GM19240 (cell line): ENCODE data around the gene SMCO3.

Experiments used
- DNase-seq: peaks from one replicate; pipeline ENCODE4 v3.0.0; 2011; ENCODE audit warnings: low spot score; ENCODE audit not compliant: insufficient read length

Gene SMCO3

DNA sequence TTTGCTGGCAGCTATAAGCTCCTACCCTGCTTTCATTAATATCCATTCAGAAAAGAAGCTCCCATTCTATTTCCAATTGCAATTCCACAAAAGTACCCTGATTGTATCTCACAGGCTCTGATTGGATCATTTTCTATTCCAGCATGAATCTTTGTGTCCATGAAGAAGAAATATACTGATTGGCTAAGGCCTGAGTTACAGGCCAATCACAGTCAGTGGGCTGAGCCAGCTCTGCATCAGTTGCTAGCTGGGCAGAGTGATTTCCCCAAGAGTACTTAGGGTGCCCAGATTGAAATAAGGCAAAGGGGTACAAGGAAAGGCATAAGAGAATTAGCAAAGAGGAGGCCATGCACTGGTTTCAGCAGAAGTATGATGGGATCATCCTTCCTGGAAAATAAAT is 14.9 kb upstream of the SMCO3 start:
- DNase-seq = no peak

DNA sequence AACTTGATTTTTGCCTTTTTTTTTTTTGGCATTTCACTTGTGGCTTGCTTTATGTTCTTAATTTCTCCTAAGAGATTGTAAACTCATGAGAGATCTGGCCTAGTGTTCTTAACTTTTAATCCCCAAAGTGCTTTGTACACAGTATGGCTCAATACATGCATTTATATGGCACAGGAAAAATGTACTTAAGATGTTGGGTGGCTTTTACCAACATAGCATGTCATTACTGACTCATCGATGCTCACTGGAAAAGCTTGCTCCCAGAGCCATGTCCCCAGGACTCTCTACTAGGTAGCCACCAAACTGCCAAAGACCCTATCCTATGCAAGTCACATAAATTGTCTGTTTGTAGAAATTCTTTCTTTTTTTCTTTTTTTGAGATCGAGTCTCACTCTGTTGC is 13.1 kb upstream of the SMCO3 start:
- DNase-seq = no peak

DNA sequence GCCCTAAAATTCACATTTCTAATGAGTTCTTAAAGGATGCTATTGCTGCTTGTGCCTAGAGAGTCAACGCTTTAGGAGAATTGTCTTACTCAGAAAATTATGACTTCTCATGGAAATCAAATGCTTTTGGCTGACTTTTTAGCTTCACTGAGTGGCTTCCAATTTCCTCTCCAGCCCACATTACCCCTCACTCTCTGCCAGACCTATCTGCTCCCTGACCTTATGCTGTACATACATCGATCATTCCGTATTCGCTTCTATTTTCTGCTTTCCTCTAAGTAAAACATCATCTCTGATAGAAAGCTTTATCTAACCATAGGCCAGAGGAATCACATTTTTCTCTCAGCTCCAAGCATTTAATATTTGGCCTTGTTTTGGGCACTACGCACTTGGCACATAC is 12.5 kb upstream of the SMCO3 start:
- no peak for DNase-seq

DNA sequence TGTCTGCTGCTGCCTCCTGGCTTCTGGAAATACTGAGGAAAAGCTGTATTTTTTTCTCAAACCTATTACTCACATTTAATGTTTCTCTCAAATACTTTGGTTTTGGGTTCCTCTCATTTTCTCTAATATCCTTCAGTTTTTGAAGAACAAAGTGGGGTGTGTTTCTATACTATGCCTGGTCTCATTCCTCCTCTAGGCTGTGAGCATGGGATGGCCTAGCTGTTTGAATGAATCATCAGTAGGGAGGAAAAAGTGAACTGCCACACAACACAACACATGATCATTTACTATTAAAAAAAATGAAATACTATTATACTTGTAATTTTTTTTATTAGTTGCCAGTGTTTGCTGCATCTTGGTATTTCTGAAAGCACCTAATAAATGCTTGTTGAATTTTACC is 11.3 kb upstream of the SMCO3 start:
- DNase-seq = no peak

DNA sequence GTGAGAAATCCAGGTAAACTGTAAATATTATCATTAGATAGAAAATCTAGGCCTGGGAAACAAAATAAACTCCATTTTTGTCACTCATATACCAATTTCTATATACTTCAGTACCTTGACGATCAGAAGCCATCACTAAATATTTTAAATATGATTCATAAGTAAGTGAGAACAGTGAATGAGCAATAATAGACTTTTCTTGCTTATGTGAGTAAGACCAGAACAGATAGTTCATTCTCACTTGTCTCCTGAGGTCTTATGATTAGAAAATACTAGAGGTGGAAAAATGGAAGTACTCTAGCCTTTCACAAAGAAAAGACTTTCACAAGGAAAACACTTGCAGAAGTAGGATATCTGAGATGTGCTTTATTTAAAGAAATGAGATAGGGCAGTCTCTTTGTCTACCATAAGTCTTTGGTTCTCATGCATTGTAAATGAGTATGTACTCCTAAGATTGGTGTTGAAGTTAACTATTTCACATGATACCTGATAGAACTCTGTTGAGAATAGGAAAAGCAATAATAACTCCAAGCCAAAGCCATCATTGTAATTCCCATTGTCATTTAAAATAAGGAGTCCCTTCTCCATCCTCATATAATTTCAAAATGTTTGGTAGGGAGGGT is 10.1 kb upstream of the SMCO3 start:
- DNase-seq = no peak

DNA sequence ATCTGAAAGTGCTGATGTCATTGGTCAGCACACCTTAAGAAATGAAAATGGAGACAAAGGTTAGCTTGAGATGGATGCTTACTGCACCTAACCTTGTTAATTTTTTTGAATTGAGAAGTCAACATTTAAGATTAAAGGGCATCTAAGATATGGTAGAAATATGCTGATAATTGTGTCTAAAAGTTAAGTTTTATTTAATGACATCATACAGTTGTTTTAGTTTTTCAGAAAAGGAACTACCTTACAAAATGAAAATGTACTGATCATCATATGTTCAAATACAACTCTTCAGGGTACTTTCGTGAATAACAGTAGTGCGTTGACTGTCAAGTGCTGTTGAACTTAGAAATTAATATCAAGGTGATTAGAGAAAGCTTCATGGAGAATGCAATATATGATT is 2.5 kb downstream of the SMCO3 start:
- DNase-seq = no peak

DNA sequence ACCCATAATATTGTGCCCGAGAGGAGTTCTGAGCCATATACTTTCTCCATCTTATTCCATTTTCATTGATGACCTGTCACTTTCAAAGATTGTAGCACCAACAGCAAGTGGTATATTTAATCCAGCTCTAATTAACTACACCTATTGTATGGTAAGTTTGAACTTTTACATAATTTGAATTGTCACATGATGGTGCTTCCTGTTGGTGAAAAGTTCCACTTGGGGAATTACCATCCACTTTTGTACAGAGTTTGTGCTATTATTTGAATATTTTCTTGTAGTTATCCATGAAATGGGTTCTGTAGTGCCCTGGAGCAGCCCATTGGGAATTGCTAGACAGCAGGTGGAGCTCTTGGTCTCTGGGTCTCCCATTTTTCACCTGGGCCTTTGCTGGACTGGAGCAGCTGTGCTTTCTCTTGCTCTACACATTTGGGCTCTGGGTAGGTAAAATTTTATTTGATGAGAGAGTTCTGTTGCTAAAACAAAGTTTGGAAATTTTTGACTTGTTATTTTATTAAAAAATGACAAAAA is 3.0 kb downstream of the SMCO3 start:
- DNase-seq = no peak

DNA sequence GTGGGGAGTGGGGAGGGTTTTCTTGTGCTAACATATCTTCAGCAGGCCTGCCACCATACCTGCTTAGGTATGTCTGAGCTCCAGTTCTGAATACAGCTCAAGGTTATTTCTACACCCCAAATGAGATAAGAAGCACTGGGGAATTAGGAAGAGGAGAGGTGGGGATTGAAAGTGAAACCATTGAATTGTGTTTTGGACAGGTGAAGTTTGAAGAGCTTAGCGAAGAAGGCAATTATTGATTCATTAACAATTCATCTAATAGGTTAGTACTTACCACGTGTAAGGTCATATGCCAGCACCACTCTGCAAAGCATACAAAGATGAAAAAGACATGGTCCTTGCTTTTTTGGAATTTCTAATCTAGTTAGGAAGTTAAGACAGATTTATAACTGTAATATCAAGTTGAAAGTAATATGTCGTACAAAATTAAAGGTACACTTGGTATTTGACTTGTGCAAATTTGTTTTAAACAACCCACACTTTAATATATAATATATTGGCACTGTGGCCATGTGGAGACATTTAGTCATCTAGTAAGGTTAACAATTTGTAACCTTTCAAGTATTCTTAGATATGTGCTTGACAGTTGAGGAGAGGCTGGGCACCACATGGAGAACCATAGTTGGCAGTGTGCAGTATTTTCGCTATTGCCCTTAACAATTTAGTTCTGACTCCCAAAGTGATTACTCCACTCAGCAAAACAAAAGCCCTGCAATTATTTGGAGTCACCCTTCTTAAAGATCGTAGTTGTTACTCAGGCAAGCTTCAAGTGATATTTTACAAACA is 3.6 kb downstream of the SMCO3 start:
- no peak for DNase-seq

DNA sequence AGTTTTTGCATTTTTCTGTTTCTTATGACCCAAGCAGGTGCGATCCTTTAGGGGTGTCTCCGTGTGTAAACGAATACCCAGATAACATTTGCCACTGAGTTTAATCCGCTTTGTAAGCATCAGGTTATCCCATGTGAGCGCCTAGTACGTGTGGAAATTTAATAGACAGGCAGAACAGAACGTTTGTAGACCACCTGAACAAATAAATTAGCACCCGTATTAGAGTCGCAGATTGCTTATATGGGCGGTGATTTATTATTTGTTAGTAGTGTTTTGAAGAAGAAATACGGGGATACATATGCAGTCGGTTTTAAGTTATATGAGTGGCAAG is 10.2 kb downstream of the SMCO3 start:
- no peak for DNase-seq

DNA sequence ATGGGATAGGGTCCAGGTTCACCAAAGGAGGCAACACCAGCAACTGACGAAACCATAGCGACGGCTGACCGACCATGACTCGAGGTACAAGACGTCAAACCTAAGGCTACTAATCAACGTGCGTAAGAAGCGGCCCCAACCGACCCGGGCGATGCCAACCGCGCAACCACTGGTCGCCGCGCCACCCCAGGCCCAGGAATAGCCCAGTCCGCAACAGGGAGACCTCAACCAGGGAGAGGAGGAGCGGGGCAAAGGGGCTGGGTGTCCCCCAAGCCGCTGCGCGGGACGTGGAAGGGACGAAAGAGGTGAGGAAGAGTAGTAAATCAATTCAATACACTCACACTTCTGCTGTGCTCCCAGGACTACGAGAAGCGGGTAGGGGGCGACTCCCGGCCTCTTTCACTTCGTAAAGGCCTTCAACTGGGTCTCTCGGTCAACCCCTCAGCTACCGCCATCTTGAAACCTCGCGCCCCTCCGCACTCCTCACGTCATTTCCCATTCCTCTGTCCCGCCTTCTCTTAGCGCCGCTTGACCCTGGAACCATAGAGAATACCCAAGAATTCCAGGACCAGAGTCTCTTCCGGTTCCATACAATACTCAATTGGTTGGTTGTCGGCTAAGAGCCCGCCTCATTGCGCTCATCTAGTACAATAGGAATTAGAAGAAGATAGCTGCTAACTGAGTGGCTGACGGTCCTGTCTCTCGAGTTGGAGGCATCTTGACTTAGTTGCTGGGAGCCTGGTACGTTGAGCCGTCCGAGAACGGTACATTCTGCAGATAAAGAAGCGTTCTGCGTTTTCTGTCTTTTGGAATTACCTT is 10.8 kb downstream of the SMCO3 start, which contains the start of the genes C12orf60 and WBP11:
Gene C12orf60 (plus strand): TSS at position 660 of the 819 bp plus-strand sequence. CDS start 19,266 bp downstream, outside the sequence.
Gene WBP11 (minus strand): TSS at position 468 of the 819 bp plus-strand sequence. CDS start 2,095 bp downstream, outside the sequence.
- DNase-seq = peak; percentile 70

DNA sequence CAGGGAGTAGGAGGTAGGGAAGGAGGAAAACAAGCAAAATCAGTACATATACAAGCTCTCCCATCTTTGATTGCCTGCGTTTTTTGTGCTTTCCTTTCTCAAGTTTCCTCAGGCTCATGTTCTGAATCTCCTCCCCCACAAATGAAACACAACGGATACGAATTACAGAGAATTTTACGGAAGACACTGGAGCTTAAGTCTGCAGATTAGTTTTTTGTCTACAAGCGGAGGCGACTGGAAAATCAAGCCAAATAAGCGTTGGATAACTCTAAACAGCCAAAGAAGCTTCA is 11.3 kb downstream of the SMCO3 start:
- DNase-seq = no peak

DNA sequence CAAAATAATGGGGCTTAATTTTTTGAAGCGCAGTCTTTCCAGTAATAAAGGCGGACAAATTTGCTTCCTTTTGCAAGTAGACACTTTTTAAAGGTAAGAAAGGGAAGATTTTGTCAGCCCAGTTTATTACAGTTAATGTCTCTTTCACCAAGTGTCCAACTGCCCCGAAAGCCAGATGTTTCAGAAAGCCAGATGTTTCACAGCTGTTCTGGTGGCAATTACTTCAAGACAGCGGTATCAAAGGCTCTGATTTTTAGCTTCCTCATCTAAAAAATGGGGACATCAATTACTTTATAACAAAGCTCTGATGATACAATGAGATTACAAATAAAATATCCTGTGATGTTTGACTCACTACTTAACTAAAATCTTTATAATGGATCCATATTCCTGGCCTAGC is 11.7 kb downstream of the SMCO3 start:
- DNase-seq = no peak

DNA sequence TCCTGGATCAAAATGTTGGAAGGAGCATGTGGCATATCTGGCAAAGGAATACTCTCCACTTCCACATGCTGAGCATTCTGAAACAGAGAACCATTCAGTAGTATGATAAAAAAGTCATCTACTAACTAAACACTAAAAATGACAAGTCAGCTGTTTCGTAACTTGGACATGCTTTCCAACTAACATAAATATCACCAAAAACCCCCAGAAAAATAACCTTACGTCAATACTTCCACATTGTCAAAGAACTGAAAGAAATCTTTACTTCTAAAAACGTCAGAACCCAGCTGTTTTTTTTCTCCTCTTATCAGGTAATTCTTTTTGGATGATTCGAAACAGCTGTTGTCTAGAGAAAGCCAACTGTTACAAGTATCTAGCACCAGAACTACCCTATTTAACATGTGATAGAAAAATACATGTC is 18.9 kb downstream of the SMCO3 start:
- no peak for DNase-seq

DNA sequence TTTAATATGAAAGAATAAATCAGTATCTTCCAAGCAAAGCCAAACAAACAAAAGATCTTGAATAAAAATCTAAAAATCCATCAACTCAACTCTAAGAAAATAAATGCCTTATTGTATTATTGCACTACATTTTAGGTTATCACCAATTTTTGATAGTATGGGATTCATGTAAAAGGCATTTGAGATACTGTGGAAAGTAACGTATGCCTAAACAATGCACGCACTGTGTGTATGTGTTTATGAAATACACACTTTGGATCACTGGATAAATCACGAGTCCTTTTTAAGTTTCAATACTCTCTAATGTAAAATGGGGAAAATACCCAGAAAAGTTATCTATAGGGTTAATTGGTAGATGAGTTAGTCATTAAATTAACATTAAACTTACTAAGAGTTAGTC is 28.4 kb downstream of the SMCO3 start:
- no peak for DNase-seq

DNA sequence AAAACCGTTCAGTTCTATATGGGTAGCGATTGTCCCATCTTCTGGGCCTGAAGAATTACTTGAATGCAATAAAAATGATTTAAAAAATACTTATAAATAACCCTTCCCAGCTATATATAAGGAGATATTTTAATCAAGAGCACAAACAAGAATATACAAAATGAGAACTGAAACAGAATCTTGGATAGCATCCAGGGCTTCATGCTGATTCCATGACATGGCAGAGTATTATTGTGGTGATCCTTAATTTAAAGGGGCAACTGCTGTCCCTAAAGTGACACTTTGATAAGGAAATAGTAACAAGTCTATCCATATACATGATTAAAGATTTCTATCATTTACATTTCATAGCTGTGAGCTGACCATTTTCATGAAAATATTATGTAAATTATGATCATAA is 29.5 kb downstream of the SMCO3 start:
- no peak for DNase-seq

DNA sequence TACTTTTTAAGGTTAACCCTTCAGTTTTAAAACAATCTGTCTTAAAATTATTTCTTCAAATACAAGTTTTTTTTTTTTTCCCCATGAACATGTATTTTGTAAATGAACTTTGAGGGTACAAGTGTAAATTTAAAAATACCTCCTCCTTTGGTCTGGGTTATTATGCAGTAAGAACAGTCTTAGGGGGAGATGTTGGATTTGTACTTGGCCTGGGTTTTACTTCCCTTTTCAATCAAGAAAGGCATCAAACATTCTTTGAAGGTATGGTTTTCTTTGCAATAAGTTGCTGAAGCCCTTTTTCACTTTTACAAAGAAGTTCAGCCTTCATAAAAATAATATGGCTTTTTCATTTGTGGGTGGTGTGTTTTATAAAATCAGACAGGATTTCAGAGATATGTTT is 31.2 kb downstream of the SMCO3 start:
- no peak for DNase-seq

DNA sequence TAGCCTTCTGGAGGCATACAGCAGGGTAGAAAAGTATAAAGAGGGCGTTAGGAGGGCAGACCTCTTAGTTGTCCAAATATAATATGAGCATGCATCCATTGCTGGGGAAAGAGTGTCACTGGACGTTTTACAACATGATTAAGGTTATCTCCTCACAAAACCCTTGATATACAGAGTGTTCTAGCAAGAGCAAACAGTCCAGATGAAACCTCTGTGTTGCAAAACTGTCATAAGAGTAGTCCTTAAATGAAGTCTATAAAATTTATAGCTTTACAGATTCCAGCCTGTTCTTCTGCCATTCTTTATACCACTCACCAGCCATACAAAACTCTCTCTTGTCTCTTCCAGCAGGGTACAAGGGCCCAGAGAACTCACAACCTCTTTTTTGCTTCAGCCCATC is 32.4 kb downstream of the SMCO3 start:
- no peak for DNase-seq

DNA sequence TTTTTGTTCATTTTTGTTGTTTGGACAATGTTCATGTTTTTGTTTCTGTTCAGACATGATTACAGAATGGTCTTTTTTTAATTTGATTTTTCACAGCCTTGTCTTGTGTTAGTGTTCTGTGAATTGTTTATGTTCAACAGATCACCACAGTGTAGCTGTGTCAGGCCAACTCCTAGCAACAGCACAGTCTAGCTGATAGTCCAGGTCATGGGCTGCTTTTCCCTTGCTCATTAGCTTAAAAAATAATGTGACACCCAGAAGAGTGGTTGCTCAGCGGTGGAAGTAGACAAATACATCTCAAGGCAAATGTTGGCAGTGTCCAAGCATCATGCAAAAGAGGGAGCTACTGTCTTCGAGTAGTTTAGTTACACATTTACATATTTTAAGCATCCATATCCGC is 33.1 kb downstream of the SMCO3 start:
- DNase-seq = no peak

DNA sequence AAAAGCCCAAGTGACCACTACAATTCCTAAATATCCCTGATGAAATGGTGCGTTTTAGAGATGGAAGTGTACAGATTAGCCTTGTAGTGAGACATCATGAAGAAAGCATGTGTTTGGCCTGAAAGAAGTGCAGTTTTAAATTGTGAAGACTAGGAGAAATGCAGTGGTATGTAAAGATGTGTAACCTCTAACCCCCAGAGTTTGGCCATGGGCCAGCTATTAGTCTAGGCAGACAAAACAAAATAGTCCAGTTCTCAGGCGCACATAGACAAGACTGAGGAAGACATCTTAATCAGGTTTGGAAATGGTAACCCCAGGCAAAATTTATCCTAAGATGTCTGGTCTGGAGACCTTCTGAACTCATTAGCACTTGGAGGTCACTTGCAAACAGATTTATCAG is 34.1 kb downstream of the SMCO3 start:
- no peak for DNase-seq

DNA sequence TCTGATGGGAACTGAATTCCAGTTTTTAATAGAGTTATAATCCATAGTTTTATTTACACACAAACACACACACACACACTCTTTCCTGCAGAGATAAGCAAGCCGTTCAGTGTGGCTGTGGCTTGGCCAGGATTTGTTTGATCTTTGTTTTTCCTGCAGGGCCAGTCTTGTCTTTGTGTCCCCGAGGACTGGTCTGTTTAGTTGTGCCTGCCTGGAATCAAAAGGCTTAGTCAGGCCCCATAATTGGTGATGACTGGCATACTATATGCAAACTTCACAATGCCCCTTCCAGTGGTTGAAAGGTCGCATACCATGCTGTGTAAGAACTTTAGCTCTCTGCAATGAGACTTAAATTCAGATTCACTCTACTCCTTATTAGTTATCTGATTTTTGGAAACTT is 36.7 kb downstream of the SMCO3 start:
- DNase-seq = no peak

DNA sequence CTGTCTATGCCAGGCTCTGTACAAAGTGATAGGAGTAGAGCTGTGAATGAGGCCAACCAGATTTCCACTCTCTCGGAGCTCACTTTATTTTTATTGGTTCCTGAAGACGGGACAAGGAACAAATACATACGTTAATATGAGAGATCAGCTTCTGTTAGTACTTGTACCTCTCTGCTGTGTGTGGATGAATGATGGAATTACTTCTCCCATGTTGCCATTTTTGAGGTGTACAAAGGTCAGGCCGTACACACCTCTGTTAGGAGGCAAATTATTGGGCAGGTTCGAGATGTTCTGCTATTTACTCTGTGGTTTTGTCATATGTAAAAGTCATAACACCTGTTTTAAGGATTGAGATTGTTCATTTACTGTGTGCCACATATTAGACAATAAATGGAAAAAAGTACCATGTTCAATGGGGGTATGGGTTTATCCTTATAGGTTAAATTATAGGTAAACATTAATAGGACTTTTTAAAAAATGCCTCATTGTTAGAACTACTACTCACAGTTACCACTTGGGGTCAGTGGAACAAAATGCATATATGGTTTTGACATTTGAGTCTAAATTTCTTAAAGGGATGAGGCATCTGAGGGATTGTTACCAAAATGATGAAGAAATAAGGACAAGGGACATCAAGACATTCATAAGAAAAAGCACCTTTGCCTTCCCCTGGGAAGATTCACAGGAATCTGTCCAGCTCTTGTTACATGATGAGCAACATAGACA is 37.6 kb downstream of the SMCO3 start:
- no peak for DNase-seq

DNA sequence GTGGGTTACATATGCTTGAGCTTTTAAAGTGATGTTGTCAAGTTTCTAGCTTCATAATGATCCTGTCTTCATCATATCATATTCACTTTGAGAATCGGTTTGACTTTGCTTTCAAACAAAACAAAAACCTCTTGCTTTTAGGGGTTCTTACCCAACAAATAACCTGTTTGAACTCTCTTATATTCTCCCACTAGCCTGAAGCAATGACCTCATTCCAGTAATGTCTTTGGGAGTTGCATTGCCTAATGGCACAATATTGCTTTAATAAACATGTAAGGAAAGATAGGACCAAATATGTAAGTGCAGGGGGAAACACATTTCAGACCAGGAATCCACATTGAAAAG is 38.4 kb downstream of the SMCO3 start:
- no peak for DNase-seq
